A673 (cell line): ENCODE measurements around the gene FLYWCH1.

Experiments
- EZH2 ChIP-seq: fragments of 200-600 bp; sonication (generic); IDR thresholded peaks from 2 replicates; pipeline ENCODE4 v1.6.1; 2017; ENCODE audit warnings: borderline replicate concordance, low read depth, mild to moderate bottlenecking, mixed read lengths, antibody characterized with exemption, low read length; ENCODE audit not compliant: poor library complexity, severe bottlenecking
- TF ChIP-seq, protein P1 (sequence below): fragments of 300-800, 200-600 bp; sonication (generic); conservative IDR thresholded peaks from 2 replicates; pipeline ENCODE4 v1.5.1; 2017; ENCODE audit warnings: low read depth, mild to moderate bottlenecking, antibody characterized with exemption, low read length, moderate library complexity, mixed read lengths

DNA sequence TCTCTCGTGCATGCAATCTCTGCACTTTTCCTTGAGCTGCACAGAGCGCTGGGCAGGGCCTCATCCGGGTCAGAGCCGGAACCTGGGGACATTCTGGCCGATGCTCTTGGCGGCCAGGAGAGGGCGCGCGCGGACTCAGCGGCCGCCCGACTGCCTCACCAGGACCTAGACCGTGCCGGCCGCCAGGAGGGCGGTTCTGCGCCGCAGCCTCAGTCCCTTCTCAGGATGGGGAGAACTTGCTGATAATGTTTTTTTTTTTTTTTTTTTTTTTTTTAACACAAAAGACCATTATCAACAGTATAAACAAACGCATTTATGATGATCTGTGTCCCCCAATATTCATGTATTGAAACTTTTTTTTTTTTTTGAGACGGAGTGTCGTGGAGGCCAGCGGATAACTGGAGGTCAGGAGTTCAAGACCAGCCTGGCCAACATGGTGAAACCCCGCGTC, 36.8 kb upstream of the FLYWCH1 start:
- TF ChIP-seq, protein P1, sequence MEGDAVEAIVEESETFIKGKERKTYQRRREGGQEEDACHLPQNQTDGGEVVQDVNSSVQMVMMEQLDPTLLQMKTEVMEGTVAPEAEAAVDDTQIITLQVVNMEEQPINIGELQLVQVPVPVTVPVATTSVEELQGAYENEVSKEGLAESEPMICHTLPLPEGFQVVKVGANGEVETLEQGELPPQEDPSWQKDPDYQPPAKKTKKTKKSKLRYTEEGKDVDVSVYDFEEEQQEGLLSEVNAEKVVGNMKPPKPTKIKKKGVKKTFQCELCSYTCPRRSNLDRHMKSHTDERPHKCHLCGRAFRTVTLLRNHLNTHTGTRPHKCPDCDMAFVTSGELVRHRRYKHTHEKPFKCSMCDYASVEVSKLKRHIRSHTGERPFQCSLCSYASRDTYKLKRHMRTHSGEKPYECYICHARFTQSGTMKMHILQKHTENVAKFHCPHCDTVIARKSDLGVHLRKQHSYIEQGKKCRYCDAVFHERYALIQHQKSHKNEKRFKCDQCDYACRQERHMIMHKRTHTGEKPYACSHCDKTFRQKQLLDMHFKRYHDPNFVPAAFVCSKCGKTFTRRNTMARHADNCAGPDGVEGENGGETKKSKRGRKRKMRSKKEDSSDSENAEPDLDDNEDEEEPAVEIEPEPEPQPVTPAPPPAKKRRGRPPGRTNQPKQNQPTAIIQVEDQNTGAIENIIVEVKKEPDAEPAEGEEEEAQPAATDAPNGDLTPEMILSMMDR, result peak; percentile 95
- TF ChIP-seq EZH2, result no peak
